Neural cell (in vitro differentiated cells): Measurements from ENCODE around the gene DNAJC6. TPM values are rescaled to one million over a fixed set of nuclear protein-coding genes. Genes with fewer than 3 reads are reported as not detected.

Experiments
- H2AFZ ChIP-seq: fragments of 200-600, 300-800 bp; sonication (generic), shearing (Covaris generic); 2 replicates; pipeline ENCODE4 v1.6.0; 2014; ENCODE audit warnings: low read depth, mild to moderate bottlenecking, antibody characterized with exemption, low read length, moderate library complexity
- H3F3A ChIP-seq: fragments of 200-600 bp; shearing (Covaris generic); 2 replicates; pipeline ENCODE4 v1.6.1; 2016; ENCODE audit warnings: mild to moderate bottlenecking, moderate library complexity, mixed read lengths, antibody characterized with exemption, low read length; ENCODE audit not compliant: insufficient read depth, poor library complexity, severe bottlenecking
- H3K27ac ChIP-seq: fragments of 200-600, 300-800 bp; sonication (generic), shearing (Covaris generic); 2 replicates; pipeline ENCODE4 v1.5.1; 2014; ENCODE audit warnings: mild to moderate bottlenecking, low read length, moderate library complexity
- H3K27me3 ChIP-seq: fragments of 300-800, 200-600 bp; sonication (generic), shearing (Covaris generic); 2 replicates; pipeline ENCODE4 v1.6.0; 2014; ENCODE audit warnings: mild to moderate bottlenecking, low read depth, low read length, moderate library complexity; ENCODE audit not compliant: insufficient read depth
- H3K36me3 ChIP-seq: fragments of 300-800, 200-600 bp; sonication (generic), shearing (Covaris generic); 2 replicates; pipeline ENCODE4 v1.5.1; 2014; ENCODE audit warnings: mild to moderate bottlenecking, antibody characterized with exemption, low read length, moderate library complexity; ENCODE audit not compliant: insufficient read depth
- H3K4me2 ChIP-seq: fragments of 300-800, 200-600 bp; sonication (generic), shearing (Covaris generic); 2 replicates; pipeline ENCODE4 v1.6.0; 2014; ENCODE audit warnings: mild to moderate bottlenecking, low read length
- H3K4me3 ChIP-seq: fragments of 300-800, 200-600 bp; sonication (generic), shearing (Covaris generic); 2 replicates; pipeline ENCODE4 v1.5.1; 2014; ENCODE audit warnings: mild to moderate bottlenecking, low read length, moderate library complexity
- H3K79me2 ChIP-seq: fragments of 200-600 bp; shearing (Covaris generic); replicated peaks from 2 replicates; pipeline ENCODE4 v1.6.0; 2014; ENCODE audit warnings: mild to moderate bottlenecking, low read length, moderate library complexity; ENCODE audit not compliant: insufficient read depth
- H3K9ac ChIP-seq: fragments of 300-800, 200-600 bp; sonication (generic), shearing (Covaris generic); 2 replicates; pipeline ENCODE4 v1.6.1; 2016; ENCODE audit warnings: mild to moderate bottlenecking, low read length, mixed read lengths
- H3K9me2 ChIP-seq: fragments of 200-600 bp; shearing (Covaris generic); 2 replicates; pipeline ENCODE4 v1.6.1; 2016; ENCODE audit warnings: mild to moderate bottlenecking, low read length, mixed read lengths; ENCODE audit not compliant: insufficient read depth
- H3K9me3 ChIP-seq: fragments of 200-600, 300-800 bp; sonication (generic), shearing (Covaris generic); 2 replicates; pipeline ENCODE4 v1.6.1; 2016; ENCODE audit warnings: mild to moderate bottlenecking, mixed run types, low read length, moderate library complexity, mixed read lengths
- H4K20me1 ChIP-seq: fragments of 200-600 bp; shearing (Covaris generic); 2 replicates; pipeline ENCODE4 v1.6.1; 2016; ENCODE audit warnings: mild to moderate bottlenecking, mixed run types; ENCODE audit not compliant: insufficient read depth
- CTCF ChIP-seq: fragments of 450-650 bp; IDR thresholded peaks from 2 replicates; pipeline ENCODE4 v1.5.1; 2014; ENCODE audit warnings: antibody characterized with exemption, mild to moderate bottlenecking, moderate library complexity; ENCODE audit not compliant: poor library complexity, severe bottlenecking
- EP300 ChIP-seq: fragments of 450-650 bp; conservative IDR thresholded peaks from 2 replicates; pipeline ENCODE4 v1.6.1; 2014; ENCODE audit warnings: antibody characterized with exemption, mild to moderate bottlenecking, moderate library complexity; ENCODE audit not compliant: poor library complexity, severe bottlenecking
- EZH2 ChIP-seq: fragments of 200-600, 300-800 bp; shearing (Covaris generic), sonication (generic); IDR thresholded peaks from 2 replicates; pipeline ENCODE4 v1.6.1; 2014; ENCODE audit warnings: antibody characterized with exemption, low read length, borderline replicate concordance, mild to moderate bottlenecking; ENCODE audit not compliant: insufficient read depth, poor library complexity, severe bottlenecking
- MXI1 ChIP-seq: fragments of 450-650 bp; conservative IDR thresholded peaks from 2 replicates; pipeline ENCODE4 v1.6.1; 2014; ENCODE audit warnings: antibody characterized with exemption, mild to moderate bottlenecking; ENCODE audit not compliant: poor library complexity, severe bottlenecking
- POLR2AphosphoS5 ChIP-seq: IDR thresholded peaks from 2 replicates; pipeline ENCODE4 v1.6.1; 2012
- RAD21 ChIP-seq: fragments of 450-650 bp; conservative IDR thresholded peaks from 2 replicates; pipeline ENCODE4 v1.6.1; 2014; ENCODE audit warnings: antibody characterized with exemption, mild to moderate bottlenecking, moderate library complexity
- REST ChIP-seq: IDR thresholded peaks from 2 replicates; pipeline ENCODE4 v1.6.1; 2012; ENCODE audit warnings: borderline replicate concordance
- SMC3 ChIP-seq: fragments of 450-650 bp; conservative IDR thresholded peaks from 2 replicates; pipeline ENCODE4 v1.6.1; 2014; ENCODE audit warnings: antibody characterized with exemption, mild to moderate bottlenecking, moderate library complexity; ENCODE audit not compliant: poor library complexity
- TAF1 ChIP-seq: IDR thresholded peaks from 2 replicates; pipeline ENCODE4 v1.6.1; 2012; ENCODE audit warnings: low read depth
- polyA plus RNA-seq: library from polyadenylated mRNA; depleted of rRNA; stranded (reverse); fragments of >200 nt; gene quantifications from 2 replicates; pipeline ENCODE4 v1.2.3, GENCODE V29; 2014

Gene DNAJC6
- polyA plus RNA-seq, 1 donor from 2014 or later, result 47.1 TPM

GRCh38 chr1:65277605-65278347, 31.6 kb upstream of the DNAJC6 start:
- H3K4me3 ChIP-seq, result no peak overlapping the region
- no peaks in the 10 kb centered on the region for H4K20me1 ChIP-seq
- no peaks in the 10 kb centered on the region for H3K36me3 ChIP-seq
- H3K27me3 ChIP-seq, result no peaks in the 10 kb centered on the region
- no peaks in the 10 kb centered on the region for H3K9me2 ChIP-seq
- H3K27ac ChIP-seq, result no peak overlapping the region
- TF ChIP-seq CTCF (no peak), RAD21 (no peak), EP300 (no peak), EZH2 (no peak), TAF1 (no peak)
- no peak overlapping the region for H3K9ac ChIP-seq
- no peaks in the 10 kb centered on the region for H3K79me2 ChIP-seq
- no peaks in the 10 kb centered on the region for H3K9me3 ChIP-seq
- no peaks in the 10 kb centered on the region for H3F3A ChIP-seq
- H3K4me2 ChIP-seq, result no peak overlapping the region
- no peak overlapping the region for H2AFZ ChIP-seq

GRCh38 chr1:65278376-65279069, 30.8 kb upstream of the DNAJC6 start:
- no peak overlapping the region for H3K4me3 ChIP-seq
- no peaks in the 10 kb centered on the region for H4K20me1 ChIP-seq
- no peak overlapping the region for H3K4me2 ChIP-seq
- H2AFZ ChIP-seq, result no peak overlapping the region
- no peaks in the 10 kb centered on the region for H3K36me3 ChIP-seq
- H3K79me2 ChIP-seq, result no peaks in the 10 kb centered on the region
- H3K9me2 ChIP-seq, result no peaks in the 10 kb centered on the region
- no peak overlapping the region for H3K27ac ChIP-seq
- no peaks in the 10 kb centered on the region for H3K27me3 ChIP-seq
- no peak overlapping the region for H3K9ac ChIP-seq
- no peak for TF ChIP-seq CTCF
- no peak for TF ChIP-seq REST
- TF ChIP-seq EP300, result no peak
- no peak for TF ChIP-seq MXI1
- TF ChIP-seq POLR2AphosphoS5, result no peak
- no peak for TF ChIP-seq SMC3
- TF ChIP-seq TAF1, result no peak
- no peak for TF ChIP-seq EZH2
- TF ChIP-seq RAD21, result no peak
- no peaks in the 10 kb centered on the region for H3K9me3 ChIP-seq
- H3F3A ChIP-seq, result no peaks in the 10 kb centered on the region
